GM19452 (cell line): ENCODE data around the gene SYNPO2.
"Not testable (repeated sequence)": the region's sequence is repeated elsewhere in the genome, so short reads cannot be mapped to it uniquely, and the experiment has no call there.

Source experiments
- ATAC-seq: cut with Tn5 transposase; IDR thresholded peaks from one replicate; pipeline ENCODE4 v1.9.1; 2021; ENCODE audit not compliant: unreplicated experiment

SYNPO2 gene

GRCh38 chr4:118997601-118998000 lies 108.9 kb downstream of the SYNPO2 start:
- ATAC-seq: no peak

- no peak for ATAC-seq
Observed at GRCh38 chr4:118999919-119000318, 111.3 kb downstream of the SYNPO2 start.

- ATAC-seq: no peak
Observed at GRCh38 chr4:119000400-119000799, 111.7 kb downstream of the SYNPO2 start.

GRCh38 chr4:119002476-119002875 lies 113.8 kb downstream of the SYNPO2 start:
- ATAC-seq: no peak

DNA sequence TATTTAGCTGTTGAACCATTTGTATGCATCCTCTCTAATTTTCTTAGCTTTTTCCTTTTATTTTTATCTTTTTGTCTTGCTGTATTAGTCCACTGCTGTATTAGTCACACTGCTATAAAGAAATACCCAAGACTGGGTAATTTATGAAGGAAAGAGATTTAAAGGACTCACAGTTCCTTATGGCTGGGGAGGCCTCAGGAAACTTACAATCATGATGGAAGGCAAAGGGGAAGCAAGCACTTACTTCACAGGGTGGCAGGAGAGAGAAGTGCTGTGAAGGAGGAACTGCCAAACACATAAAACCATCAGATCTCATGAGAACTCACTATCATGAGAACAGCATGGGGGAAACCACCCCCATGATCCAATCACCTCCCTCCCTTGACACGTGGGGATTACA lies 114.3 kb downstream of the SYNPO2 start:
- ATAC-seq: not testable (repeated sequence)

DNA sequence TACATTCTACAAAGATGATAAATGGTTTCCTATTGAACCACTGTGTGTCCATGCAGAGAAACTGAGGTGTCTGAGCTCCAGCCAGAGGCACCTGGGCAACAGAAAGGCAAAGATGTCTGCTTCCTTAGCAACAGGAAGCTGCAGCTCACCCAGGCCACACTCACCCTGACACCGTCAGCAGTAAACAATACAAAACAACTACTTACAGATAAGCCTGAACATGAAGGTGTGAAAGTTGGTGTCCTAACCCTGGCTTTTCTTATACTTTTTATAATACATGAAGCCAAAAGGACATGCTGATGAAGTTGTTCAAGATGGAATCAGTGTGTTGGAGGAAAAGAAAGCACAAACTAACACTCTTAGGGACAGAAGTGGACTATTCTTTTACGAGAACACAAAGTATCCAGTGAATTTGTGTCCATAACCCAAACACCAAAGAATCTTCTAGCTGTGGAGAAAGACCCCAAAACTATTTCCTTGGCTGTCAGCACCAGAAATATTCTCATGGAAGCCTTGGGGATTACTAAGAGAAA lies 117.3 kb downstream of the SYNPO2 start:
- ATAC-seq: no peak

- ATAC-seq: no peak
Observed at GRCh38 chr4:119008761-119009160, 120.1 kb downstream of the SYNPO2 start.

DNA sequence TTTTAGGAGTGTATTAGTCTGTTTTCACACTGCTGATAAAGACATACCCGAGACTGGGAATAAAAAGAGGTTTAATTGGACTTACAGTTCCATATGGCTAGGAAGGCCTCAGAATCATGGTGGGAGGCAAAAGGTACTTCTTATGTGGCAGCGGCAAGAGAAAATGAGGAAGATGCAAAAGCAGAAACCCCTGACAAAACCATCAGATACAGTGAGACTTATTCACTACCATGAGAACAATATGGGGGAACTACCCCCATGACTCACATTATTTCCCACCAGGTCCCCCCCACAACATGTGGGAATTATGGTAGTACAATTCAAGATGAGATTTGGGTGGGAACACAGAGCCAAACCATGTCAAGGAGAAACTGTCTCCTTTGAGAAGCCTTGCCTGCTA lies 121.6 kb downstream of the SYNPO2 start:
- not testable (repeated sequence) for ATAC-seq

- no peak for ATAC-seq
Observed at GRCh38 chr4:119010909-119011606, 122.4 kb downstream of the SYNPO2 start.

DNA sequence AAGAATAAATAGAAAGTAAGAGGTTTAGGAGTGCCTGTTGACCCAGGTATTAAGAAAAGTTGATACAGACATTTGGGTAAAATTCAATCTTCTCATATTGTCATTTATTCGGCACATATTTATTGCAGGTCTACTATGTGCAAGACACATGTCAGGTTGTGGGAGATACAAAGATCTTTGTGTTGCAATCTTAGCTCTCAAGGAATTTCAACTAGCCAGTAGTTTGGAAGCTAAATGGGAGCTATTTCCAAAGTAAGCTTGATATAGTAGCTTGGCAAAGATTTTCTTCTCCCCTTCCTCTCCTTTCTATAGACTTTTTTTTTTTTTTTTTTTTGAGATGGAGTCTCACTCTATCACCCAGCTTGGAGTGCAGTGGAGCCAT lies 122.9 kb downstream of the SYNPO2 start:
- no peak for ATAC-seq

DNA sequence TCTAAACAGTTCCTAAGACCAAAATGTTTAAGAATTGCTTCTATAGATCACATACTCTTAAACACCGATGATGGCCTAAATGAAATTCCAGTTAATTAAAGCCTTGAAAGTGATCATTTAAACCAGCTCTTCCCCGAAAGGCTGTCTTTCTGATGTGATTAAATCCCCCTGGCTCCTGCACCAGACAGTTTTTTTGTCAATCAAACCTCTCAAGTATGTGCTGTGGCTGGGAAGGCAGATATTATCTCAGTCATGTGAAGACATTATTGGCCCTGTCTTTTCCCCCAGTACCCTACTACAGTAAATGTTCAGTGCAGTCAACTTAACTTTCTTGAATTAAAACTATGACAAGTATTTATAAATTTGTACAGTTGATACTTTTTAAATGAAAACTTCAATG lies 126.0 kb downstream of the SYNPO2 start:
- no peak for ATAC-seq

DNA sequence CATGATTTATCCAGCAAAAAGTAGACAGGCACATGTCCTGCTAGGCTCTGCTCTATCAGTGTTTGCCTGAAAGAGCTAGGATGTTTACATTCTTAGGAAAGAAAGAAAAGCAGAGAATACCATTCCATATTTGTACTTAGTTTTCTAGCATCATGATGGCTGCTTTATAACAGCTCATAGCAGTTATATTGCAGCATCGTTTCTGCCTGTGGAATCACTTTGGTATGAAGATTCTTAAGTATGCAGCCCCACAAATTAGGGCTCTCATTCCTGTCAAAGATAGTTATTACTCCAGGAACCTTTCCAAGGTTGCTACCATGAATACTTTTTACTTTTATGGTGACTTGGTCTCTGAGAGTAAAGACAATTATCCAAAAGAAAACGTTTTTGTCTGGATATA lies 128.0 kb downstream of the SYNPO2 start:
- ATAC-seq: no peak

- ATAC-seq: no peak
Observed at GRCh38 chr4:119017636-119018035, 129.0 kb downstream of the SYNPO2 start.

- ATAC-seq: no peak
Observed at GRCh38 chr4:119020158-119020557, 131.5 kb downstream of the SYNPO2 start.

DNA sequence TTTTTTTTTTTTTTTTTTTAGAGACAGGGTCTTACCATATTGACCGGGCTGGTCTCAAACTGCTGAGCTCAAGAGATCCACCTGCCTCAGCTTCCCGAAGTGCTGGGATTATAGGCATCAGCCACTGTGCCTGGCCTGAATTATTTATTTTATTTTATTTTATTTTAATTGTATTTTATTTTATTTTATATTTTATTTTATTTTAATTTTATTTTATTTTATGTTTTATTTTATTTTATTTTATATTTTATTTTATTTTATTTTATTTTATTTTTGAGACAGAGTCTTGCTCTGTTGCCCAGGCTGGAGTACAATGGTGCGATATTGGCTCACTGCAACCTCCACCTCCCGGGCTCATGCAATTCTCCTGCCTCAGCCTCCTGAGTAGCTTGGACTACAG lies 133.9 kb downstream of the SYNPO2 start:
- not testable (repeated sequence) for ATAC-seq

DNA sequence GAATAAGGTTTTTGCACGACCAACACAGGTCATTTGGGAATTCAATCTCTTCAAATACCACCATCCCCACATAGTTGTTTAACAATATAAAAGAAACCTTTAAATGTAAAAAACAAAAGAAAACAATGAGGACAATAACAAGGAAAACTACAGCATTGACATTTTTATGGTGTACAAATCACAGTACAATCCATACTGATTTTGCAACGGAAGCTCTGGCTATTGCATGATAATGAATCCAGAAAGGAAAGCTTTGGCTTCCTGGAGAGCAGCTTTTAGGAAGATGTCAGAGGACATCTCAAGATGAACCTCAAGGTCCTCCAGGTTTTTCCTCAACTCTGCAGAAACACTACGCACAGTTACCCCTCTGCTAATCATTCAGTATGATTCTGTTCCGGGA lies 135.4 kb downstream of the SYNPO2 start:
- no peak for ATAC-seq

DNA sequence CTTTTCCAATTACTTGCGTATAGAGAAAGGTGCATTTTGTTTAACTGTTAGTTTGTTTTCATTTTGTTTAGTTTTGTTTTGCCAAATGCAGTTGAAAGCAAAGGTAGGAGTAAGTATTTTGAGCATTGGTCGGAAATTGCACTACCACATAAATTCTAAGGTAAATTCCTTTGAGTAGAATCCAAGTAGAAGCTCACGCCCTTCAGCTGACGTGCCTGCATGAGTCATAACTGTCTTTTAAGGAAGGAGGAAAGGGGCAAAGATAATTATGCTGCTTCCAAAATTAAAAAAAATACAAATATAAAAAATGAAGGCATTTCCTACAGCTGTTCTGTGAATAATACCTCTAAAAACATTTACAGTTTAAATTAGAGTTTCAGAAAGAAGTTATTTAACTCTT lies 136.8 kb downstream of the SYNPO2 start:
- ATAC-seq: no peak

GRCh38 chr4:119025916-119026661 lies 137.4 kb downstream of the SYNPO2 start:
- ATAC-seq: no peak

DNA sequence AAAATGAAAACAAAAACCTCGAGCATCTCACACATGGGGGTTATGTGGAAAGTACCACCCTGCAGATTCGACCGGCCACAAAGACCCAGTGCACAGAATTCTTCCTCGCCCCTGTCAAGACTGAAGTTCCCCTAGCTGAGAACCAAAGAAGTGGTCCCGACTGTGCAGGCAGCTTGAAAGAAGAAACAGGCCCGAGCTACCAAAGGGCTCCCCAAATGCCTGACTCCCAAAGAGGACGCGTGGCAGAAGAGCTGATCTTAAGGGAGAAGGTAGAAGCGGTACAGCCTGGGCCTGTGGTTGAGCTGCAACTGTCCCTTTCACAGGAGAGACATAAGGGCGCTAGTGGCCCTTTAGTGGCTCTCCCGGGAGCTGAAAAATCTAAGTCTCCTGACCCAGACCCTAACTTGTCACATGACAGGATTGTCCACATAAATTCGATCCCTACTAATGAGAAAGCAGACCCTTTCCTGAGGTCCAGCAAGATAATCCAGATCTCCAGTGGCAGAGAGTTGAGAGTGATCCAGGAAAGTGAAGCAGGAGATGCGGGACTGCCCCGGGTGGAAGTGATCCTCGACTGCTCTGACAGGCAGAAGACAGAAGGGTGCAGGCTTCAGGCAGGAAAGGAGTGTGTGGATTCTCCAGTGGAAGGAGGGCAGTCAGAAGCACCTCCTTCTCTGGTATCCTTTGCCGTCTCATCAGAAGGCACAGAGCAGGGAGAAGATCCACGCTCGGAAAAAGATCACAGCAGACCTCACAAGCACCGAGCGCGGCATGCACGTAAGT lies 138.2 kb downstream of the SYNPO2 start:
- ATAC-seq: no peak

GRCh38 chr4:119027811-119028210 lies 139.2 kb downstream of the SYNPO2 start:
- no peak for ATAC-seq

DNA sequence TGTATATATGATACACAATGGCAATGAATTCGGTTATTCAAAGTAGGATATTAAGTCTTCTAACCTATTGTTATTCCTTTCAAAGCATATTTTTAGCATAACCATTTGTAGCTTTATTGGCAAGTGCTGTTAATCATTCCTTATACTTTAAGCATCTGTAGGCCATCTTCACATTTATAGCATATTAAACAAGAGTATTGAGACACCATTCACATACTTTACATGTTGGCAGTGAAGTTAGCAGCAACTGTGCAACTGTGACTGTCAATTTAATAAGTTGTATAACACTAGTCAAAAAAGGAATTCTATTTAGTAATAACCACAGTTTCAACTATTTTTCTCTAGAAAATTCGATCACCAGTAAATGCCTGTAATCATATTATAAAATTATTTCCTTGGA lies 139.6 kb downstream of the SYNPO2 start:
- ATAC-seq: no peak
